ENCODE data around the gene APEX1. TPM values are rescaled to one million over a fixed set of nuclear protein-coding genes. Genes with fewer than 3 reads are reported as not detected.

Gene APEX1
- total and polyA plus RNA-seq, 2 of the 8 experiments (the other 6 are each of a cell fraction or from before 2014, with no cell fraction given) = 384 to 700 TPM

DNA sequence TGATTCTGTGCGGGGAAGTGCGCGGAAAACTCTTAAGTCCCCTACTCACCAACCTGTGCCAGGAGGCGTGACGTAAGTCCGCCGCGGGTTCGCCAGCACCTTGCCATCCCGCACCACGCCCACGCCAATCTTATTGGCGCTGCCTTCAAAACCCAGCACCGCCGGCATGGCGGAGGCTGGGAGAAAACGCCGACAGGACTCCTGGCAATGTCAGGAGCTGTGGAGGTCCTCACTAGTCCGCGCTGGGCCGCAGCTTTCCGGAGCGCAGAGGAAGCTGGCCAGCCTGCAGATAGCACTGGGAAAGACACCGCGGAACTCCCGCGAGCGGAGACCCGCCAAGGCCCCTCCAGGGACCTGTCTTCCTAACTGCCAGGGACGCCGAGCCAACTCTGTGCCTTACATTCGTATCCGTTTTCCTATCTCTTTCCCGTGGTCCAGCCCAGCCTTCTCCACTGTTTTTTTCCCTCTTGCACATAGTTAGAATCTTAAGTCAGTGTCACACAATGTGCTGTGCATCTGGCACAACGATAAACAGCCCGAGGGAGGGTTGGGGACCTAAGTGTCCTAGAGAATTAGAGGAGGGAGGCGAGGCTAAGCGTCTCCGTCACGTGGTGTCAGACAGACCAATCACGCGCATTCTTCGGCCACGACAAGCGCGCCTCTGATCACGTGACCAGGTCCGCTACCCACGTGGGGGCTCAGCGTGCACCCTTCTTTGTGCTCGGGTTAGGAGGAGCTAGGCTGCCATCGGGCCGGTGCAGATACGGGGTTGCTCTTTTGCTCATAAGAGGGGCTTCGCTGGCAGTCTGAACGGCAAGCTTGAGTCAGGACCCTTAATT, at the start of gene APEX1, which contains the start of gene OSGEP (continued):
- TF ChIP-seq SRF (IDR thresholded peaks at IDR 0.05; ENCODE audit: low read depth, low read length) (no peak), KDM1A (IDR thresholded peaks at IDR 0.05; ENCODE audit: borderline replicate concordance, low read length) (no peak), SIX5 (IDR thresholded peaks at IDR 0.05; ENCODE audit: low read depth, low read length) (no peak), CBX5 (IDR thresholded peaks at IDR 0.05; ENCODE audit: low read depth, low read length) (no peak), HDAC2 (IDR thresholded peaks at IDR 0.05; ENCODE audit: borderline replicate concordance in 1 of 2, low read depth in 2 of 2, low read length in 2 of 2) (peak in 1 of 2 experiments; percentile 7; a peak in 1 of 4 replicates), NANOG (IDR thresholded peaks at IDR 0.05; ENCODE audit: insufficient read depth, low read depth, low read length, poor library complexity, severe bottlenecking) (no peak)
- TF ChIP-seq, protein P1, sequence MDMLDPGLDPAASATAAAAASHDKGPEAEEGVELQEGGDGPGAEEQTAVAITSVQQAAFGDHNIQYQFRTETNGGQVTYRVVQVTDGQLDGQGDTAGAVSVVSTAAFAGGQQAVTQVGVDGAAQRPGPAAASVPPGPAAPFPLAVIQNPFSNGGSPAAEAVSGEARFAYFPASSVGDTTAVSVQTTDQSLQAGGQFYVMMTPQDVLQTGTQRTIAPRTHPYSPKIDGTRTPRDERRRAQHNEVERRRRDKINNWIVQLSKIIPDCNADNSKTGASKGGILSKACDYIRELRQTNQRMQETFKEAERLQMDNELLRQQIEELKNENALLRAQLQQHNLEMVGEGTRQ (IDR thresholded peaks at IDR 0.05; ENCODE audit: low read length) = peak; percentile 100
- TF ChIP-seq, protein P2, sequence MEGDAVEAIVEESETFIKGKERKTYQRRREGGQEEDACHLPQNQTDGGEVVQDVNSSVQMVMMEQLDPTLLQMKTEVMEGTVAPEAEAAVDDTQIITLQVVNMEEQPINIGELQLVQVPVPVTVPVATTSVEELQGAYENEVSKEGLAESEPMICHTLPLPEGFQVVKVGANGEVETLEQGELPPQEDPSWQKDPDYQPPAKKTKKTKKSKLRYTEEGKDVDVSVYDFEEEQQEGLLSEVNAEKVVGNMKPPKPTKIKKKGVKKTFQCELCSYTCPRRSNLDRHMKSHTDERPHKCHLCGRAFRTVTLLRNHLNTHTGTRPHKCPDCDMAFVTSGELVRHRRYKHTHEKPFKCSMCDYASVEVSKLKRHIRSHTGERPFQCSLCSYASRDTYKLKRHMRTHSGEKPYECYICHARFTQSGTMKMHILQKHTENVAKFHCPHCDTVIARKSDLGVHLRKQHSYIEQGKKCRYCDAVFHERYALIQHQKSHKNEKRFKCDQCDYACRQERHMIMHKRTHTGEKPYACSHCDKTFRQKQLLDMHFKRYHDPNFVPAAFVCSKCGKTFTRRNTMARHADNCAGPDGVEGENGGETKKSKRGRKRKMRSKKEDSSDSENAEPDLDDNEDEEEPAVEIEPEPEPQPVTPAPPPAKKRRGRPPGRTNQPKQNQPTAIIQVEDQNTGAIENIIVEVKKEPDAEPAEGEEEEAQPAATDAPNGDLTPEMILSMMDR (IDR thresholded peaks at IDR 0.05; ENCODE audit: control extremely low read depth in 1 of 3, insufficient read depth in 1 of 3, low read depth in 1 of 3, low read length in 3 of 3) = no peak; a peak in 1 of 4 replicates
